Measurements from ENCODE around the gene INF2.
A peak's percentile ranks its signal among the peaks of the same experiment; 100 is the strongest.

INF2 gene

DNA sequence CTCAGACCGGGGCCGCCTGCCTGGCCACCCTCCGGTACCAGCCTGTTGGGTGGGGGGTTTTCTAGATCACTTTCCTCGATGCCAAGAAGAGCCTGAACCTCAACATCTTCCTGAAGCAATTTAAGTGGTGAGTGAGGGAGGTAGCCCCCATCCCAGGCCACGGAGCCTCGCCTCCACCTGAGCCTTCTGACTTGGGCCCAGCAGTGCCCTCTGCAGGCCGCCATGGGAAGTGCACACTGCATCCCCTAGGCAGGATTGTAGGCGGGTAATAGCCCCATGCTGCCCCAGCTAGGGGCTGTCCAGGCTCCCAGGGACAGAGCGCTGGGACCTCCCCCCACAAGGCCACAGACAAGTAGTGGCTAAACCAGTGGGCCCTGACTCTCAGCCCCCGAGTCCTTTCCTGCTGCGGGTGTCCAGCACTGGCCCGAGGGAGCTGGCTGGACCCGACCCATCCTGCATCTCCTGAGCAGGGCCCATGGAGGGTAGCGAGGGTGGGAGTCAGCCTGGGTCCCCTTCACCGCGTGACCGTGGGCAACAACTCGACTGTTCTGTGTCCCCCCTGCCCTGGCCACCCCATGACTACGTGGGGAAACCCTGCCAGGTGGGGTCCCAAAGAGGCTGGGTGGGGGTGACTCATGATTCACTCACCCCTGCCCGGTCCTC lies 19.3 kb downstream of the INF2 start:
- TF ChIP-seq, protein P1, sequence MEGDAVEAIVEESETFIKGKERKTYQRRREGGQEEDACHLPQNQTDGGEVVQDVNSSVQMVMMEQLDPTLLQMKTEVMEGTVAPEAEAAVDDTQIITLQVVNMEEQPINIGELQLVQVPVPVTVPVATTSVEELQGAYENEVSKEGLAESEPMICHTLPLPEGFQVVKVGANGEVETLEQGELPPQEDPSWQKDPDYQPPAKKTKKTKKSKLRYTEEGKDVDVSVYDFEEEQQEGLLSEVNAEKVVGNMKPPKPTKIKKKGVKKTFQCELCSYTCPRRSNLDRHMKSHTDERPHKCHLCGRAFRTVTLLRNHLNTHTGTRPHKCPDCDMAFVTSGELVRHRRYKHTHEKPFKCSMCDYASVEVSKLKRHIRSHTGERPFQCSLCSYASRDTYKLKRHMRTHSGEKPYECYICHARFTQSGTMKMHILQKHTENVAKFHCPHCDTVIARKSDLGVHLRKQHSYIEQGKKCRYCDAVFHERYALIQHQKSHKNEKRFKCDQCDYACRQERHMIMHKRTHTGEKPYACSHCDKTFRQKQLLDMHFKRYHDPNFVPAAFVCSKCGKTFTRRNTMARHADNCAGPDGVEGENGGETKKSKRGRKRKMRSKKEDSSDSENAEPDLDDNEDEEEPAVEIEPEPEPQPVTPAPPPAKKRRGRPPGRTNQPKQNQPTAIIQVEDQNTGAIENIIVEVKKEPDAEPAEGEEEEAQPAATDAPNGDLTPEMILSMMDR (IDR thresholded peaks at IDR 0.05; ENCODE audit: insufficient read depth, low read length) = peak; percentile 97
- TF ChIP-seq GABPA (IDR thresholded peaks at IDR 0.05; ENCODE audit: low read depth) = no peak
- H3K27me3 ChIP-seq (ENCODE audit: insufficient read depth, poor library complexity, severe bottlenecking) = no peaks in the 10 kb centered on the region
- no peak overlapping the region for H3K4me3 ChIP-seq (replicated peaks; ENCODE audit: insufficient read depth, low read length)
- H3K27ac ChIP-seq (replicated peaks) = no peak overlapping the region
- DNase-seq (ENCODE audit: low read depth in 1 of 2, low spot score in 1 of 2) = peak in 1 of 2 experiments; percentile 54

- TF ChIP-seq REST (IDR thresholded peaks at IDR 0.05; ENCODE audit: insufficient replicate concordance, low read depth) (no peak), POLR2AphosphoS5 (IDR thresholded peaks at IDR 0.05; ENCODE audit: low read depth) (no peak), SPI1 (IDR thresholded peaks at IDR 0.05; ENCODE audit: borderline replicate concordance, low read depth) (no peak), GABPA (IDR thresholded peaks at IDR 0.05; ENCODE audit: low read depth) (no peak)
- TF ChIP-seq, protein P1 (IDR thresholded peaks at IDR 0.05; ENCODE audit: insufficient read depth, low read length) = no peak
- H3K27ac ChIP-seq (replicated peaks) = no peak overlapping the region
These were observed 20.1 kb downstream of the INF2 start for GRCh38 chr14:104709387-104710039.

GRCh38 chr14:104710071-104710735 lies 20.8 kb downstream of the INF2 start:
- no peak for TF ChIP-seq GABPA (IDR thresholded peaks at IDR 0.05; ENCODE audit: low read depth)
- TF ChIP-seq REST (IDR thresholded peaks at IDR 0.05; ENCODE audit: insufficient replicate concordance, low read depth) = no peak
- TF ChIP-seq, protein P1 (IDR thresholded peaks at IDR 0.05; ENCODE audit: insufficient read depth, low read length) = no peak
- no peak for TF ChIP-seq POLR2AphosphoS5 (IDR thresholded peaks at IDR 0.05; ENCODE audit: low read depth)
- TF ChIP-seq SPI1 (IDR thresholded peaks at IDR 0.05; ENCODE audit: borderline replicate concordance, low read depth) = no peak
- H3K27me3 ChIP-seq (ENCODE audit: insufficient read depth, poor library complexity, severe bottlenecking) = no peaks in the 10 kb centered on the region
- no peak overlapping the region for H3K4me3 ChIP-seq (replicated peaks; ENCODE audit: insufficient read depth, low read length)
- H3K27ac ChIP-seq (replicated peaks) = no peak overlapping the region
- no peak for DNase-seq (ENCODE audit: low read depth in 1 of 2, low spot score in 1 of 2)

More at GRCh38 chr14:104709387-104710039, 20.1 kb downstream of the INF2 start:
- Histone ChIP-seq H3K27me3 (ENCODE audit: insufficient read depth, poor library complexity, severe bottlenecking) (no peaks in the 10 kb centered on the region), H3K4me3 (replicated peaks; ENCODE audit: insufficient read depth, low read length) (no peak overlapping the region)
- DNase-seq (ENCODE audit: low read depth in 1 of 2, low spot score in 1 of 2) = no peak
